Measurements from ENCODE around the gene FKBP14.

The FKBP14 gene

GRCh38 chr7:30032310-30033125 is 6.0 kb upstream of the FKBP14 start:
- DNase-seq: no peak

DNA sequence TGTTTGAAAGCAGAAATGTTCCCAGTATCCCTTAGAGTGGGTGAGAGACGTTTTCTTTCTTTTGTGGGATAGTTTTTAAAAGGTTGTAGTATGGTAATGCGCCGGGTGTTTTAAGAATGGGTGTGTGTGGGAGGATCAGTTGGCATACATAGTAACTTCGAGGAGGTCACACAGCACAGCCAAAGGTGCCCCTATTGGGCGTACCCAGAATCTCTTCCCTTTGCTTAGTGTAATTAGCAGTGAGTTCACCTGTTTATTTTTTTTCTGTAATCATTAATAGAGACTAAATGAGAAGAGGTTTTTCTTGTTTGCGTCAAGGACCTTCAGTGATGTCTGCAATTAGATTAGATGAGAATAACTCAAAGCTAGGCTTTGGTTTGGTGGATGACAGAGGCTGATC is 3.2 kb upstream of the FKBP14 start:
- DNase-seq: peak; percentile 14

DNA sequence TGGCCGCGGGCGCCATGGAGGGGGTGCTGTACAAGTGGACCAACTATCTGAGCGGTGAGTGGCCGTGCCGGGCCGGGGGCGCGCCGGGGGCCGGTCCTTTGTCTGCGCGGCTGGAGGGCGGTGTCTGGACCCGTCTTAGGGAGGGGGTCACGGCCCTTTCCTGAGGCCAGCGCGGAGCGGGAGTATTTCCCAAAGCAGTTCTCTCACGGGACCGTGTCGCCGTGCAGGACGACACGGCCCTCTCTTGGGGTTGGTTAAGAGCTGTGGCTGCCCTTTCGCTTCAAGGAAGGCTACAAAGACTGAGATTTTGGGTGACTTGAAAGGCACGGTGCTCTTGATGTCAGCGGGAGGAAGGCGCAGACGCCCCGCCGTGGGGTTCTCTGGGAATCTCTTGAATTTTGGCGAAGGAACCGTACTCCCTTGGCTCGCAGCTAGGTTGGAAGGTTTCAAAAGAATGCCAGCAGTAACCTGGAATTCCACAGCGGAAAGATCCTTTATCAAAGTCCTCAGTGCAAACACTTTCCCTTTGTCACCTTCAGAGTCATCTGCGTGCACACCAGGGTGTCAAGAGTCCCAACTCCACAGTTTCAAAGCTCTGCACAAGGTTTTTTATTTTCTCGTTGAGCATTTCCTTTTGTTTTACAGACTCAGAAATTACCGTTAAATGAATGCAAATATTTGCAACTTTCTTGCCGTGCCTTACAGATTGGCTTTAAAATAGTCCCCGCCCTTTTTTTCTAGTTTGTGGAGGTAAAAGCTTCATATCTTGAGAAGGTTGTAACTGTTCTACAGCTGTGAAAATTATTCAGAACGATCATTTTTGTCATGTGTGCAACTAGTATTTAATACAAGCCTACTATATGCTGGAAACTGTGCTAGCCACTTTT is 2.5 kb upstream of the FKBP14 start:
- peak; percentile 69 for DNase-seq

DNA sequence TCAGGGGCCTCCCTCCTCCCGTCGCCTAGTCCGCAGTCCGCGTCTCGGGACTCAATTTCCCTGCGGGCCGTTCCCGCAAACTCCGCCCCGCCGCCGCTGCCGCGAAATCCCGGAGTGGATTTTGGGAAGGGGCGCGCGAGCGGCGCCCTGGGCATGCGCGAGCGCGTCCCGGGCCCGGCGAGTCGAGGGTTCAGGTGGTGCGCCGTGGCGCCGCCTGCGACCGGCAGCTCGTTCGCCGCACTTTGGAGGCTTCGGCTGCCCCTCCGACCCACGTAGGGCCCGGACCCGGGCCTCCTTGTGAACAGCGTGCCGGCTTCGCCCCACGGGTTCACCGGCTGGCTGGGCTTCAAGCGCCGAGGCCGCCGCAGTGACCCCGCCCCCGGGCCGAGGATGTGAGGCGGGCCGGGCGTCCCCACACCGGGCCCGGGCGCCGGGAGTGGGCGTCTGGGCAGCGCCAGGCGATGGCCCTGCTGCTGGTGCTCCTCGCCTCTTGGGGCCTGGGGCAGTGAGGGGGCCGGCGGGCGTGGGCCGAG is 1.8 kb upstream of the FKBP14 start, which contains the start of gene PLEKHA8:
TSS of gene PLEKHA8 (plus strand) at position 197 of the 533 bp plus-strand sequence. CDS start 351 bp downstream, outside the sequence.
- DNase-seq: peak; percentile 92

DNA sequence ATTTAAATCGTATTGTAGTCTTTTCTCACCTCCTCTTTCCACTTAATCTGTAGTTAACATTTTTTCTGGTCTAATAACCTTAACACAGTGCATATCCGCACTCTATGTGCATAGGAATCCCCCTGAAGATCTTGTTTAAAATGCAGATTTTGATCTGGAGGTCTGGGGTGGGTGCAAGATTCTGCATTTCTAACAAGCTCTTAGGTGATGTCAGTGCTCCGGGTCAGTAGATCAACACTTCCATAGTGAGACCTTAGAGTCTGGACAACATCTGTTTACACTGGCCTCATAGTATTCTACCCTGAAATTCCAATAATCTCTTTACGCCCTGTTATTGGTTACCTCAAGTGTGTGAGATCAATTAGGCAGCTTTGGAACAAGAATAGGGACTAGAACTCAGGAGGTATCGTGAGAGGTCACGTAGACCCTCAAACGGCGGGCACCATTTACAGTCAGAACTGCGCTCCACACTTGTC is 1.3 kb upstream of the FKBP14 start:
- DNase-seq: no peak

DNA sequence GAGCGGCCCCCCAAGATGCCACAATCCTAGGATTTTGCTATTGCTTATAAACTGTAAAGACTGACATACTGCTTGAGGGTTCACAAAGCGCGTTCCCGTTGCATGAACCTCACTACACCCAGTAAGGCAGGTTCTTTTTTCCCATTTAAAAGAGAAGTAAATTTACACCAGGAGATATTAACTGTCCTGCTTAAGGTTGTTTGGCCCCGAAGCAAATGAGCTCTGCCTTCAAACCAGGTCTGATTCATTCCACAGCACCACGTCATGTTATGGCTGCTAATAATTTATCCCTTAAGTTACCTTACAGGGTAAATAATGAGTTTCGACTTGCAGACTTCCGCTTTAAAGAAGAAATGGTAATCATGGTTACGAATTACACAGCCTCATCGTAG is 559 bp upstream of the FKBP14 start:
- DNase-seq: peak; percentile 44

DNA sequence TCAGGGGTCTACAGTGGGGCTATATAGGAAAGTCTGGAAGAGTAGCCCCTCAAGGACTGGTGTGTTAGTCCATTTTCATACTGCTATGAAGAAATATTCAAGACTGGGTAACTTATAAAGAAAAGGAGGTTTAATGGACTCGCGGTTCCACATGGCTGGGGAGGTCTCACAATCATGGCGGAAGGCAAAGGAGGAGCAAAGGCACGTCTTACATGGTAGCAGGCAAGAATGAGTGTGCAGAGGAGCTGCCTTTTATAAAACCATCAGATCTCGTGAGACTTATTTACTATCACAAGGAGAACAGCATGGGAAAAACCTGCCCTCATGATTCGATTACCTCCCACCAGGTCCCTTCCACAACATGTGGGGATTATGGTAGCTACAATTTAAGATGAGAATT is 3.0 kb downstream of the FKBP14 start:
- peak; percentile 25 for DNase-seq

GRCh38 chr7:30022991-30023390 is 3.5 kb downstream of the FKBP14 start:
- DNase-seq: no peak

- no peak for DNase-seq
Observed at GRCh38 chr7:30020535-30020934, 6.0 kb downstream of the FKBP14 start.

- no peak for DNase-seq
Observed at GRCh38 chr7:30019960-30020359, 6.5 kb downstream of the FKBP14 start.

- DNase-seq: no peak
Observed at GRCh38 chr7:30019387-30019786, 7.1 kb downstream of the FKBP14 start.

DNA sequence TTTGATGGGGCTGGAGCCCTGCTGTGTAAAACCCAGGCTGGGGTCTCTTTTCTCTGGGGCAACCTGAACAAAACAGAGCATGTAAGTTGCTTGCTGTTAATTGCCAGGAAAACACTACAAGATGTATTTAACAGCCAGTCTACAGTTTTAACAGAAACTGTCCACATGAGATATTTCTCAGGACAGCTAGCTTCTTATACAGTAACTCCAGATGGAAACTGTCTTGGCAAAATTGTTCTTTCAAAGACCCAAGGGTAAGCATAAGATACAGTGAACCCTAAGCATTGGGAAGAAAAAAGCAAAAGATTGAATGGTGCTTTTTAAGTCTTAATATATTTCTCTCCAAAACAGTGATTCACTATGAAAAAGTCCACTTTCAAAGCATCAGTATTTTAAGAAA is 8.1 kb downstream of the FKBP14 start:
- no peak for DNase-seq

- no peak for DNase-seq
Observed at GRCh38 chr7:30012757-30013156, 13.7 kb downstream of the FKBP14 start.

DNA sequence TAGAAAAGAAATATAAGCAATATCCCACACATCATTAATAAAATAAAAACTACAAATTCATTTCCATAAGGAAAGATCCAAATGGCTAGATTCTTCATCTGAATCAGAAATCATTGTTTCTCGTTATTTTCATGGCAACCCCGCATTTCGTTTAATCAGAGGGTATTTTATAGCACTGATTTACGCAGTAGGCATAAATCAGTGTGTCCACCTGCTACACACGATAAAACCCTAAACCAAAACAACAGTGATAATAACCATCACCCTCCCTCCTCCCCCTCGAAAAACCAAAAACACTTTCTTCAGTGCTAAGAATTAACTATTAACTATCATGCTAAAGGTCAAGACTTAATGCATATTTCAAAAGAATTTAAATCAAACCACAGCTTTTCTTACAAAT is 16.5 kb downstream of the FKBP14 start:
- DNase-seq: no peak

DNA sequence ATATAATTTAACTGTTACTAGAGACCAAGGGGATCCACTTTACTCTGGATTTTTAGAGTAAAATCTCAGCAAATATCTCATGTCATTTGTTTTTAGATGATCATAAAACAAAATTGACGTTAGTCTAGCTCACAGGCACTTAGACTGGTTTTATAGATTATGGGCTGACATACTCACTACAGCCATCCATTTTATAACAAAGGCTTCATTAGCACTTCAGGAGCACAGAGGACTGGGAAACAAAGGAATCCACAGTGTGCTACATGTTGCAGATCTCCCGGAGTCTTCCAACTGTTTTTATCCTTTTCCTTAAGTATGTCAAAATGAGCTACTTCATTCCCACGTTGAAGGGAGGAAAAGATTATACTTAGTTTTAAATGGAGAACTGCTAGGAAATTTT is 21.0 kb downstream of the FKBP14 start:
- DNase-seq: no peak

DNA sequence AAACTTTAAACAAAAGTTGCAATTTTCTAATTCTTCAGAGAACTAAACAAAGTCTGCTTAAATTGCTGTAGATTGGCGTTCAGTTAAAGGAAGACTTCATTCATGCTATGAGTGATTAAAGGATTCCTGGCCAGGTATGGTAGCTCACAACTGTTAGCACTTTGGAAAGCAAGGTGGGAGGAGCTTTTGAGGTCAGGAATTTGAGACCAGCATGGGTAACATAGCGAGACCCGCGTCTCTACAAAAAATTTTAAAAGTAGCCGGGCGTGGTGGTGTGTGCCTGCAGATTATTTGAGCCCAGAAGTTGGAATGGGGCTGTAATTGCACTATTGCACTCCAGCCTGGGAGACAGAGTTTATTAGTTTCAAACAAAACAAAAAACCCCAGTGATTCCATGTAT is 23.4 kb downstream of the FKBP14 start:
- DNase-seq: no peak

DNA sequence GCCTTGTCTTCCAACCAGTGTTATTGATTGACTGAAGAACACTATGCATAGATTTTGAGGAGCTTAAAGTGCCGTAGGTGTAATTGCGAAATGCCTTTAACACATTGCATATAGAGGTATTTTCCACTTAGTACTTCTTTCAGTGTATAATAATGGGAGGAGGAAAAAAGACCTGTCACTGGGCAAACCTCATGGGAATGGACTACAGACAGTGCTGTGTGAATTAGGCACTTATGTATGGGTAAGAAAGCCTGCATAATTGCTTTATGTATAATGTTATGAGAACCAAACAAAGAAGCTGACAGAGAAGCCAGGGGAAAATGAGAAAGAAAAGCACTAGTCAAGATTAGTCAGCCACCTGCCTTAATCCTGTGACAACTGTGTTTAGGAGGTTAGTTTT is 24.5 kb downstream of the FKBP14 start:
- DNase-seq: no peak

GRCh38 chr7:29998489-29998888 is 28.0 kb downstream of the FKBP14 start:
- no peak for DNase-seq

DNA sequence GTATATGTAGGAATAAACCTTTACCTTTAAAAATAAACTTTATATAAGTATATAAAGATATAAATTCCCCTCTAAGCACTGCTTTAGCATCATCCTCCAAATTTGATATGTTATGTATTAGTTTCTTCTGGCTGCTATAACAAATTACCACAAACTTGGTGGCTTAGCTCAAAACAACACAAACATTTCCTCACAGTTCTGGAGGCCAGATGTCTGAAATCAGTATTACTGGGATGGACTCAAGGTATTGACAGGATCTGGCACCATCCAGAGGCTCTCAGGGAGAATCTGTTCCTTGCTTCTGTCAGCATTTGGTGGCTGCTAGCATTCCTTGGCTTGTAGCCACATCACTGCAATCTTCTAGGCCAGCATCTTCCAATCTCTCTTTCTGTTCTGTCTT is 30.2 kb downstream of the FKBP14 start:
- no peak for DNase-seq

DNA sequence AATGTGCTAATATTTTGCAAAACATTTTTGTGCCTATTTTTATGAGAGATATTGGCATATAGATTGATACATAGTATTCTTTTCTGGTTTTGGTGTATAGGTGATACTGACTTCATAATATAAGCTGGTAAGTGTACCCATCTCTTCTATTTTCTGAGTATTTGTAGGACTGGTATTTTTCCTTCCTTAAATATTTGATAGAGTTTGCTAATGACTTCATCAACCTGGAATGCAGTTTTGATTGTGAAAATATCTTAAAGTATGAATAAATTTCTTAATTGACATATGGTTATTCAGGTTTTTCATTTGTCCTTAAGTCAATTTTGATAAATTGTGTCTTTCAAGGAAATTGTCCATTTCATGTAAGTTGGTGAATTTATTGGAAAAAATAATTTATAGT is 30.9 kb downstream of the FKBP14 start:
- DNase-seq: no peak

DNA sequence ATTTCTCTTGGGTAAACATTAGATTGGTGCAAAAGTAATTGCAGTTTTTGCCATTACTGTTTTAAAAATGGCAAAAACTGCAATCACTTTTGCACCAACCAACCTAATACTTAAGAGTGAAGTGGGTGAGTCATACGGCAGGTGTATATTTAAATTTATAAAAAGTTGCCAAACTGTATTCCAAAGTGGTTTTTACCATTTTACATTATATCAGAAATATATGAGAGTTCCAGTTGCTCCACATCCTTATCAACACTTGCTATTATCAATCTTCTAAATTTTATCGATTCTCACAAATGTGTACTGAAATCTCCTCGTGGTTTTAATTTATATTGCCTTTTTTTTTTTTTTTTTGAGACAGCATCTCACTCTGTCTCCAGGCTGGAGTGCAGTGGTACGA is 33.4 kb downstream of the FKBP14 start:
- no peak for DNase-seq

DNA sequence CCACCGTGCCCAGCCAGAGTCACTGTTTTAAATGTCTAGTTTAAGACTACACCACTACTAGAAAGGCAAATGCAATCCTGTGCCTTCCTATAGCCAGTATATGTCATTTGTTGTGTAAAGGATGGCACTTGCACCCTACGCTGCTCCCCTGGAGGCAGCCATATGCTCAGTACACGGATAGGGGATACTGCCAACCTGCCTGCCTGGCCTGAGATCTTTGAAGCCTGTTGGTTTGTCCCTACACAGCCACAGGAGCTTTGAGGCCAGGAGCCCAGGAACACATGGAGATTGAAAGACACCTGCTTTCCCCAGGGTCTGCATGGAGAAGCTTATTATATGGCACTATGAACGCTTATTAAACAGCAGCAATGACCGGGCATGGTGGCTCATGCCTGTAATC is 34.6 kb downstream of the FKBP14 start:
- no peak for DNase-seq

- DNase-seq: no peak
Observed at GRCh38 chr7:29990931-29991330, 35.6 kb downstream of the FKBP14 start.
